Erythroblast (primary cell): Measurements from ENCODE around the gene DNER.

Experiments used
- GATA1 ChIP-seq: IDR thresholded peaks from 2 replicates; pipeline ENCODE4 v1.6.1; 2011; ENCODE audit warnings: low read depth, mild to moderate bottlenecking, control low read depth, low read length, moderate library complexity
- POLR2A ChIP-seq: IDR thresholded peaks from 2 replicates; pipeline ENCODE4 v1.6.1; 2011; ENCODE audit warnings: mild to moderate bottlenecking, low read length

GRCh38 chr2:229346816-229347540 lies 367.4 kb downstream of the DNER start:
- TF ChIP-seq POLR2A, result no peak
- no peak for TF ChIP-seq GATA1
